GM19328 (cell line): ENCODE measurements around the gene ASAH2B.

Experiments
- ATAC-seq: cut with Tn5 transposase; IDR thresholded peaks from one replicate; pipeline ENCODE4 v1.9.1; 2021; ENCODE audit warnings: mild to moderate bottlenecking, moderate library complexity; ENCODE audit not compliant: unreplicated experiment

ASAH2B gene

GRCh38 chr10:50796693-50797092, 57.0 kb downstream of the ASAH2B start:
- ATAC-seq: no peak

DNA sequence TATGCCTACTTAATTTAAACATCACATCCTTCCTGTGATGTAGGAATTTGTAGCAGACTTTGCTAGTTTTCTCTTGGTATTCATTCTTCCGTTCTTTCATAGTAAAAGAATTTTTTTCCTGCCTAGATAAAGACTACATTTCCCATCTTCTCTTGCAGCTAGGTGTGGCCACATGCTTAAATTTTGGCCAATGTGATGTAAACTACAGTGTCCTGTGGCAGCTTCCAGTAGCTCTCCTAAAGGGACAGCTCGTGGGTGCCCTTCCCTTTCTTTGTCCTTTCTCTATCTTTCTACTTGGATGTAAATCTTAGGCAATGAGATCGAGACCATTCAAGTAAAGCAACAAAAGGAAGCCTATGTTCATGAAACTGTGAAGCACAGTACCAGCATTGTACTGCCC, 58.6 kb downstream of the ASAH2B start:
- ATAC-seq: no peak

GRCh38 chr10:50799595-50799994, 59.9 kb downstream of the ASAH2B start:
- no peak for ATAC-seq

DNA sequence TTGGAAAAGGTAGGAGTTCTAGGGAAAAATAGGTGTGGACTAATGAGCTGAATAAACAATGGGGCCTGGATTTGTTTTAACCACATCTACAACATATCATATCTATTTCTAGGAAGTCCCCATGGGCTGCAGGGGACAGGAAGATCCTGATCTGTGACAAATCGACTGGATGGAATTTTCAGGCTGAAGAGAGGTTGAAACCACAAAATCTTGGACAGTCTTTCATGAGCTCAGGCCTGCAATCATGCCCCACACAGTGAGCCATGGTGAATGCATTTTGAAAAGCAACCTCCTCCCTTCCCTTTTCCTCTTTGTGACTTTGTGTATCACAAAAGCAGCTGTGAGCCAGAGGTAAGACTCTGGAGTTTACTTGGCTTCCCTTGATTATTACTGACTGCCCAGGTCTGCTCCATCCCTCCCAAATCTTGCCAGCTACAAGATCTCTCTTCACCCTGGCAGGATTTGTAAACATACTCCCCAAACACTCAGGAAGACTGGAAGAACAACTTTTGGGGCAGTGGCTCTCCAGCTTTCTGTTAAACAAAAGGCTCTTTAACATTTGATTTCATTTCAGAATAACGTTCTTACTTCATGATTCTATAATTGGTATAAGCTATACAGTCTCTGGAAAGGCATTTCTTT, 66.4 kb downstream of the ASAH2B start:
- ATAC-seq: no peak

DNA sequence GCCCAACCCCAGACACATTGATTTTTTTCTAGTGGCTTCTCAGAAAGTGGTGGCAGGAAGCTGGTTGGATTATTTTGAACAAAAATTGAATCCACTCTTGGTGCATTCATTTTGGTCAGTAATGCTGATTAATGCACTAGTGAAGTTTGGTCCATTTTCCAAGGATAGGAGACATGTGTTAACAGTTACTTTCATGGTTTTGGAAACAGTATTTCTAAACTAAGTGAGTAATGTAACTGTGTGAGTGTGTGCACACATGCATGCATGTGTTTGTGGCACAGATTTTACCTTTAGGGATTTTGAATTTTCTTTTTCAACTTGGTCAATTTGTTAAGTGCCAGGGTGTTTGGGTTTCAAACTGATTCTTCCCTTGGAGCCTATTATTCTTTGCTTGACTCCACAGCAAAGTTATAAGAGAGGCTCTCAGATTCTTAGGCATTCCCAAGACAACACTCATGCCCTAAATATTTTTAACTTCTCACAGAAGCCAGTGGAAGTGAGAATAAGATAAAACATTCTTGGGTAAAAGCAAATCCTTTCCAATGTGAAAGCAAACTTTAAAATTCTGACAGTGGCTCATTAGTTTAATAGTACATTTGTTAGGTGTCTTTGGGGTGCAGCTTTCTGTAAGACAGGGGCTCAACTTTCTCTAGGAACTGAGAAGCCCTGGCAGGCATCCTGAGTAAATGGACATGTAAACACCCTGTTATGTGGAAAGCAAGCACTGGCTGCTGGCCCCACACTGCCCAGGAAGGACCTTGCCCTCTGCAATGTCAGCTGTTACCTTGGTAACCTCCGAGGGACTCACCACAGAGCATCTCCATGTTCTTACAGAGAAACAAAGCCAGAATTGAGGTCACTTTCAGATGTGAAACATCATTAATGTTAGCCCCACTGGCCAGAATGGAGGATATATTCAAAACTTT, 68.4 kb downstream of the ASAH2B start:
- ATAC-seq: no peak
